Astrocyte of the spinal cord (primary cell): Measurements from ENCODE around the gene RARG.

Experiments
- DNase-seq: peaks from one replicate; pipeline ENCODE4 v3.0.0; 2011; ENCODE audit warnings: low read depth, low spot score
- H3K4me3 ChIP-seq: 2 replicates; pipeline ENCODE4 v1.5.1; 2011; ENCODE audit warnings: low read depth, mild to moderate bottlenecking, low read length, moderate library complexity
- in situ Hi-C: cut with HindIII; loops from 2 replicates; pipeline ENCODE4 v1.10.0; 2017; ENCODE audit warnings: low sequenced_read_pairs
- TF ChIP-seq, protein P1 (sequence below): IDR thresholded peaks from 2 replicates; pipeline ENCODE4 v1.5.1; 2012; ENCODE audit warnings: low read depth, mild to moderate bottlenecking, low read length, inconsistent platforms

The RARG gene

DNA sequence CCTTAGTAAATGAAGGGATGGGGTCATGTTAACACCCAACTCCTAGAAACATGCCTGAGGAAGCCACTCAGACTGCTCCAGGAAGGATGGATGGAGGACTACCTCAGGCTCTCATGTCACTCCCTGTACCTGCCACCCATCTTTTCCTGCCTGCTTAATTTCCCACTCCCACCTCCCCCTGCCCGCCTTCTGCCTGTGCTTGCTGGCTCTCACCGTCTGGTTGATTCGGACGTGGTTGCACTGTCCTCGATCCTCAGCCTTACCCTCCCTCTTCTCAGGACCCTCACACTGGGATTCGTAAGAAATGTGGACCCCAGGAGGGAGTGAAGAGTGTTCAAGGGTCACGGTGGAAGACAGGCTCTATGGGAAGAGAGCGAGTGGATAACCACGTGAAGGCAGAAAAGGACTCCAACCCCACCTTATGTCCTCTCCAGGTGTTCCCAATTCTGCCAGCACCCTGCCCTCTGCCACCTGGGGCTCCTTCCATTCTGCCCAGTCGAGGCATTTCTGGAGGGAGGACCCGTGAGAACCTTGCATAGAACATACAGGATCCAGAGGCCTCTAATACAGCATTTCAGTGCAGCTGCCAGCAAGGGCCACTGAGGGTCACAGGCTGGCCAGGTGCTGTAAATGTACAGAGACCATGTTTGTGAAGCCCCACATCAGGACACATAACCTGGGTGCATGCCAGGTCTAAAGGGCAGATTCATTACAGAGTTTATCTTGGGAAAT, 37.9 kb downstream of the RARG start:
- no peak overlapping the region for H3K4me3 ChIP-seq
- TF ChIP-seq, protein P1, sequence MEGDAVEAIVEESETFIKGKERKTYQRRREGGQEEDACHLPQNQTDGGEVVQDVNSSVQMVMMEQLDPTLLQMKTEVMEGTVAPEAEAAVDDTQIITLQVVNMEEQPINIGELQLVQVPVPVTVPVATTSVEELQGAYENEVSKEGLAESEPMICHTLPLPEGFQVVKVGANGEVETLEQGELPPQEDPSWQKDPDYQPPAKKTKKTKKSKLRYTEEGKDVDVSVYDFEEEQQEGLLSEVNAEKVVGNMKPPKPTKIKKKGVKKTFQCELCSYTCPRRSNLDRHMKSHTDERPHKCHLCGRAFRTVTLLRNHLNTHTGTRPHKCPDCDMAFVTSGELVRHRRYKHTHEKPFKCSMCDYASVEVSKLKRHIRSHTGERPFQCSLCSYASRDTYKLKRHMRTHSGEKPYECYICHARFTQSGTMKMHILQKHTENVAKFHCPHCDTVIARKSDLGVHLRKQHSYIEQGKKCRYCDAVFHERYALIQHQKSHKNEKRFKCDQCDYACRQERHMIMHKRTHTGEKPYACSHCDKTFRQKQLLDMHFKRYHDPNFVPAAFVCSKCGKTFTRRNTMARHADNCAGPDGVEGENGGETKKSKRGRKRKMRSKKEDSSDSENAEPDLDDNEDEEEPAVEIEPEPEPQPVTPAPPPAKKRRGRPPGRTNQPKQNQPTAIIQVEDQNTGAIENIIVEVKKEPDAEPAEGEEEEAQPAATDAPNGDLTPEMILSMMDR = no peak
- in situ Hi-C loops = no loop called here
- no peak for DNase-seq

DNA sequence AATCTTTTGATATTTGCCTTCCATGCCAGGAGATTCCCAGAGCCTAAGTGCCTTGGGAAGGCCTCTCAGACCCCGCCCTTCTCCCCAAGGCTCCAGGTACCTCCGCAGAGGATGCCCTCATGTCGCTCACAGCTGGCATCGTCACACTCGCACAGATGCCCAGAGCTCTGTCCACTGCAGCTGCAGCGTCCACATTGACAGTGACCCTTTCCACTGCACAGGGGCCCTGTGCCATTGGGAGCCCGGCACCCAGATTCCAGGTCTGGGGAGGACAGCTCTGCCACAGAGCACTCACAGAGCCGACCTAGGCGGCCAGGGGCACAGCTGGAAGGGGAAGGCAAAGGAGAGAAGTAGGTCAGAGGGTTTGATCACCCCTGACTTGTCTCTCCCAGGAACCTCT, 39.0 kb downstream of the RARG start:
- H3K4me3 ChIP-seq = no peak overlapping the region
- in situ Hi-C loops = no loop called here
- no peak for DNase-seq
- TF ChIP-seq, protein P1 = no peak

DNA sequence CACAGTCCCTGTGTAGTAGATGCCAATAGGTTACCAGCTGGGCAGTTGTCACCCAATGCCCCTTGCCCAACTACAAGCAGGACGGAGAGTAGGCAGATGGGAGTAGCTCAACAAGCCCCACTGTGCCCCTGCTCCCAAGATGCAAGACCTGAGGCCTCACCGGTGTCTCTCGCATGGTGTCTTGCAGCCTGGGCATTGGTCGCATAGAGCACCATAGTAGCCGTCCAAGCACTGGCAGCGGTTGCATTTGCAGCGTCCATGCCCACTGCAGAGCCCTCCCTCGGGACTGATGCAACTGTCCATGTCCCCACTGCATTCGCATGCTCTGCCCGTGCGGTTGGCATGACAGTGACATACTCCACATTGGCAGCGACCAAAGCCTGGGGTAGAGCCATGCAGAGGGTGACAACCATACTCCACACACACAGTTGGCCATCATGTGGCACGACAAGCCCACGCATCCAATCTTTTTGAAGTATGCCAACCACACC, 39.4 kb downstream of the RARG start:
- no peak overlapping the region for H3K4me3 ChIP-seq
- in situ Hi-C loops = no loop called here
- DNase-seq = no peak
- TF ChIP-seq, protein P1 = no peak

DNA sequence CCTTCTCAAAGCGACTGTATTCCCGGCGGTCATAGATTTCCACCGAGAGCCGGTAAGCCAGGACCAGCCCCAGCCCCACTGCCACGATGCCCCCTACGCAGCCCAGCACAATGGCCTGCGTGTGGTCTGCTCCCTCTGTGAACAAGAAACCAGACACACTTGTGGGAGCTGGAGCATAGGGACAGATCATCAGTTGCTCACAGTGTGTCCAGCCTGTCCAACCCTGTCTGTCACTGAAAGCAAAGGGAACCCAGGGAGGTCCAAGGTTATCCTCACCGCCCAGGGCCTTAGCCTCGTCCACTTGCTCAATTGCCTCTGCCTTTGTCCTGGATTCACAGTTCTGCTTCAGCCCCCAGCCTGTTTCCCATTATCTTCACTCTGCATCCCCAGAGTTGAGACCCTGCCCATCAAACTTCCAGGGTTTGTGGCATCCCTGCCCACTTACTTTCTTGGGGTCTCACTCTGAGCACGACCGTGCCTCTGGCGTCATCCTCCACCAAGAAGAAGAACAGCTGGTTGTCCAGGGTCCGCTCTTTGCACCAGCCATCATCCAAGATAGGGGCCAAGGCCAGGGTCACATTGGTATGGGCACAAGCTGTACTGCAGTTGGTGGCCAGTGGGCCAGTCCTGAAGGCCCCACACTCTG, 40.0 kb downstream of the RARG start:
- DNase-seq = no peak
- TF ChIP-seq, protein P1 = no peak
- no peak overlapping the region for H3K4me3 ChIP-seq
- in situ Hi-C loops = no loop called here

DNA sequence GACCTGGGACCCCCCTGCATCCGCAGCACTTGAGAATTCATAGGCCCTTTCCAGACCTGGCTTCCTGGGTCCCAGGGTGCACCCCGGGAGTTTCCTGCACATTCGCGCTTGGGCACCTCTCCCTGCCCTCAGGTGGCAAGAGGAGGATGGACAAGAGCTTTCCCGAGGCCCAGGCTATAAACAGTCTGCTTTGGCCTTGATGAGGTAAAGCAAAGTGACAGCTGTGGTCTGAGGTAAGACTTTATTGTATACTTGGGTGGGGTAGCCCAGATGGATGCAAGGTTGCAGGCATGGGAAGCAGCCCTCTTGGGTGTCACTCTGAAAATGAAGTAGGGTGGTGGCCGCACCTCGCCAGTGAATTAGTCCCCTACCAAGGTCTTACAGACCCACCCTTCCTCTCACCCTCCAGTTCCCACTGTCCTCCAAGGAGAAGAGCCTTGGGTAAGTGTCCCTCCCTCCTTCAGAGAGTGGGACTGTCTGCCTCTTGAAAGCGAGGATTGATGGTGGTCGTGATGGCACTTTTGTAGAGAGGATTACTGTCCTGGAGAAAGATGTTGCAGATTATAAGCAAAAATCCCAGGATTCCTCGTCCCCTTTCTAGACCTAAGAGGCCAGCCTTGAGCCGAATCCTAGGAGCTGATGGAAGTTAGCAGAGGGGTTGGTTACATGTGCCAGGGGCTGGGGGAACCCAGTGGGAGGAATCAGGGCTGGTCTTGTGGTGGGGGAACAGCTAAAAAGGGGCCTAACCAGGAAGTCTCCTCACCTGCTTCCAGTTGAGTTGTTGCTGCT, 40.7 kb downstream of the RARG start:
- in situ Hi-C loops = no loop called here
- no peak overlapping the region for H3K4me3 ChIP-seq
- TF ChIP-seq, protein P1 = no peak
- no peak for DNase-seq

DNA sequence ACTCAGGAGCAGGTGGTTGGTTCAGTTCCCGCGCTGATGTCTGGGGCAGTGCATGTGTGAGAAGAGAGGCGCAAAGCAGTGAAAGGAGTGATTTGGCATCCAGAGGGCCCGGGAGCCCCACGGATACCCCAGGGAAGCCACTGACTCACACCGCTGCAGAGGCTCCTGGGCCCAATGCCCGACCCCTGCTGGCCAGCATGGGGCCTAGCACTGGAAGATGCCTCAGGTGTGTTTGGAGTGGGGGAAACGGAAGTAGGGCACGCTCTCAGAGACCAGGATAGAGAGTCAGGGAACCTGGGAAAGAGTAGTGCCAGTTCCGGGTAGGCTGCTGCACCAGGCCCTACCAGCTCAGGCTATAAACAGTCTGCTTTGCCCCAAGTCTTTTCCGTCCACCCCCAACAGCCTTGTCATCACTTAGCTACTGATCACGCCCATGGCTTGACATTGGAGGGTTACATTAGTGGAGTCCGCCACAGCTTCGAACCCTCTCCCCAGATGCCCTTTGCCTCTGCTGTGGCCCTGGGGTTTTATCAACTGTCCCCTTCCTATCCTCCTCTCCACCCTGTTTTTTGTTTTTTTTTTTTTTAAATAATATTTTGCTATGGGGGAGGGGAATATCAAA, 41.8 kb downstream of the RARG start:
- DNase-seq = peak; percentile 67
- in situ Hi-C loops = no loop called here
- TF ChIP-seq, protein P1 = peak; percentile 97
- H3K4me3 ChIP-seq = no peak overlapping the region
